ENCODE data around the gene EFCAB11. TPM values are rescaled to one million over a fixed set of nuclear protein-coding genes. Genes with fewer than 3 reads are reported as not detected.

EFCAB11 gene
- total and polyA plus RNA-seq, 2 donors (not counting 1 experiment from before 2014, with no cell fraction given) = 2.6 to 4.0 TPM

- H3K4me2 ChIP-seq (ENCODE audit: extremely low read depth, insufficient read depth, low read length) = no peak overlapping the region
- no peaks in the 10 kb centered on the region for H3K36me3 ChIP-seq (ENCODE audit: control insufficient read depth, insufficient read depth, low read length)
- no peak overlapping the region for H3K4me3 ChIP-seq (replicated peaks in 1 of 4; ENCODE audit: control extremely low read depth in 1 of 4, insufficient read depth in 1 of 4, low read depth in 3 of 4, low read length in 4 of 4)
- no peaks in the 10 kb centered on the region for H3K27me3 ChIP-seq (ENCODE audit: control insufficient read depth, insufficient read depth, low read length)
- peaks cover 7% of the 10 kb centered on the region for H3K4me1 ChIP-seq (ENCODE audit: control insufficient read depth, extremely low read depth, insufficient read depth, low read length)
- no peak for DNase-seq (ENCODE audit: low read depth in 2 of 2)
- no peak overlapping the region for H3K9ac ChIP-seq (ENCODE audit: insufficient read depth, low read length)
- no peaks in the 10 kb centered on the region for H4K20me1 ChIP-seq (ENCODE audit: control insufficient read depth, extremely low read depth, insufficient read depth, low read length)
- H3K79me2 ChIP-seq (ENCODE audit: control insufficient read depth, insufficient read depth, low read length) = no peaks in the 10 kb centered on the region
- H2AFZ ChIP-seq (ENCODE audit: low read length) = no peak overlapping the region
- TF ChIP-seq CTCF (conservative IDR thresholded peaks at IDR 0.05 in 1 of 2, IDR thresholded peaks at IDR 0.05 in 1 of 2; ENCODE audit: low read depth in 1 of 2, low read length in 2 of 2) (no peak), EZH2 (IDR thresholded peaks at IDR 0.05; ENCODE audit: low read length, missing control alignments) (no peak)
- no peaks in the 10 kb centered on the region for H3K9me3 ChIP-seq (ENCODE audit: control insufficient read depth, insufficient read depth, low read depth, low read length)
- H3K27ac ChIP-seq (ENCODE audit: insufficient read depth, low read length) = no peak overlapping the region
These were observed 187.4 kb downstream of the EFCAB11 start for GRCh38 chr14:89767131-89767530.

- H2AFZ ChIP-seq (ENCODE audit: low read length) = no peak overlapping the region
- H3K4me1 ChIP-seq (ENCODE audit: control insufficient read depth, extremely low read depth, insufficient read depth, low read length) = no peaks in the 10 kb centered on the region
- TF ChIP-seq EZH2 (IDR thresholded peaks at IDR 0.05; ENCODE audit: low read length, missing control alignments) (no peak), CTCF (conservative IDR thresholded peaks at IDR 0.05 in 1 of 2, IDR thresholded peaks at IDR 0.05 in 1 of 2; ENCODE audit: low read depth in 1 of 2, low read length in 2 of 2) (no peak)
- no peaks in the 10 kb centered on the region for H3K27me3 ChIP-seq (ENCODE audit: control insufficient read depth, insufficient read depth, low read length)
- H3K9me3 ChIP-seq (ENCODE audit: control insufficient read depth, insufficient read depth, low read depth, low read length) = no peaks in the 10 kb centered on the region
- no peak for DNase-seq (ENCODE audit: low read depth in 2 of 2)
- H3K4me3 ChIP-seq (replicated peaks in 1 of 4; ENCODE audit: control extremely low read depth in 1 of 4, insufficient read depth in 1 of 4, low read depth in 3 of 4, low read length in 4 of 4) = no peak overlapping the region
- no peaks in the 10 kb centered on the region for H3K36me3 ChIP-seq (ENCODE audit: control insufficient read depth, insufficient read depth, low read length)
- no peak overlapping the region for H3K9ac ChIP-seq (ENCODE audit: insufficient read depth, low read length)
- no peak overlapping the region for H3K27ac ChIP-seq (ENCODE audit: insufficient read depth, low read length)
- H3K79me2 ChIP-seq (ENCODE audit: control insufficient read depth, insufficient read depth, low read length) = no peaks in the 10 kb centered on the region
- no peak overlapping the region for H3K4me2 ChIP-seq (ENCODE audit: extremely low read depth, insufficient read depth, low read length)
- no peaks in the 10 kb centered on the region for H4K20me1 ChIP-seq (ENCODE audit: control insufficient read depth, extremely low read depth, insufficient read depth, low read length)
These were observed 189.2 kb downstream of the EFCAB11 start for GRCh38 chr14:89765346-89765745.

- Histone ChIP-seq H3K27ac (ENCODE audit: insufficient read depth, low read length) (no peak overlapping the region), H3K36me3 (ENCODE audit: control insufficient read depth, insufficient read depth, low read length) (no peaks in the 10 kb centered on the region)
These were observed 194.4 kb downstream of the EFCAB11 start for GRCh38 chr14:89760086-89760485.

More at GRCh38 chr14:89760086-89760485, 194.4 kb downstream of the EFCAB11 start:
- Histone ChIP-seq H3K4me1 (ENCODE audit: control insufficient read depth, extremely low read depth, insufficient read depth, low read length) (no peaks in the 10 kb centered on the region), H2AFZ (ENCODE audit: low read length) (no peak overlapping the region), H3K4me3 (replicated peaks in 1 of 4; ENCODE audit: control extremely low read depth in 1 of 4, insufficient read depth in 1 of 4, low read depth in 3 of 4, low read length in 4 of 4) (no peak overlapping the region), H3K9ac (ENCODE audit: insufficient read depth, low read length) (no peak overlapping the region), H3K9me3 (ENCODE audit: control insufficient read depth, insufficient read depth, low read depth, low read length) (no peaks in the 10 kb centered on the region), H3K79me2 (ENCODE audit: control insufficient read depth, insufficient read depth, low read length) (no peaks in the 10 kb centered on the region), H3K27me3 (ENCODE audit: control insufficient read depth, insufficient read depth, low read length) (no peaks in the 10 kb centered on the region), H4K20me1 (ENCODE audit: control insufficient read depth, extremely low read depth, insufficient read depth, low read length) (no peaks in the 10 kb centered on the region), H3K4me2 (ENCODE audit: extremely low read depth, insufficient read depth, low read length) (no peak overlapping the region)
- TF ChIP-seq EZH2 (IDR thresholded peaks at IDR 0.05; ENCODE audit: low read length, missing control alignments) = no peak
- TF ChIP-seq CTCF (conservative IDR thresholded peaks at IDR 0.05 in 1 of 2, IDR thresholded peaks at IDR 0.05 in 1 of 2; ENCODE audit: low read depth in 1 of 2, low read length in 2 of 2) = no peak
- DNase-seq (ENCODE audit: low read depth in 2 of 2) = no peak

Data from fibroblast of lung (primary cell).